ENCODE data around the gene LRRC14B.
"Not testable (repeated sequence)": the region's sequence is repeated elsewhere in the genome, so short reads cannot be mapped to it uniquely, and the experiment has no call there.

LRRC14B gene

DNA sequence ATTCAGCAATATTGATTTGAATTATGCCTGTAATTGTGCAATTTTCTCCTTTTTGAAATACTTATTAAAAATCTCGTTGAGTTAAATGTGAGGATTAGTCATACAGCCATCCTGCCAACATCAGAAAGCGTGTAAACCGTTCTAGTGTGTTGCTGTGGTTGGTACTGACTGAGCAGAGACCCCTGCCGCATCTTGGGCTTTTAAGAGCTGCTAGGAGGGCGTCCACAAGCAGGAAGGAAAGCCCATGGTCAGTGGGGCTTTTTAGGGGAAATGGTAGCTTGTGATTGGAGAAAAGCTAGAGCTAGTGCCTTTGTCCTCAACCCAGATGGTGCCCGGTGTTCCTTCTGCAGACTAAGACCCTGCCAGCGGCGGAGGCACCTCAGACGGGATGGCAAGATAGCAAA, 28.2 kb downstream of the LRRC14B start:
- Mint-ChIP-seq H3K4me3 (peak overlapping the region; percentile 92), H3K9me3 (no peaks in the 10 kb centered on the region), H3K27ac (peak overlapping the region; percentile 94 to 96), H3K36me3 (ENCODE audit: insufficient read depth) (peaks cover 36% of the 10 kb centered on the region), H3K4me1 (ENCODE audit: low read depth in 2 of 2) (peaks cover 41 to 50% of the 10 kb centered on the region in 2 donors), H3K27me3 (no peaks in the 10 kb centered on the region)
- peak; percentile 11 for ATAC-seq (replicated peaks)
- DNase-seq, result peak in 2 of 3 experiments; percentile 3 to 12

DNA sequence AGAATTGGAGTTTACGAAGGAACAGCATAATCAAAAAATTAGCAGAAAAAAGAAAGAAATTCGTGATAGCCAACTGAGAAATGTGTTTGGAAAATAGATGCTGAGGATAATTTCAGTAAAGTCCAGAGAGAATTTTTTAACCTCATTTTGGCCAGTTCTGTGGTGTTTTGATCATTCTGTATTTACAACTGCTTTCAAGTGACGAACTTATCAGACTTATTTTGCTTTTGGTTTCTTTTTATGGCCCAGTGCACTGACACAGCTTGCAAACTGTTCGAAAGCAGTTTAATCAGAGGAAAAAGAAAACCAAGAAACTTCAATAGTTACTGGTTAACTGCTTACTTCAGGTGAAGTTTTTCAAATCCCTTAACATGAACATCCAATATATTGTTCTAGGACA, 28.7 kb downstream of the LRRC14B start:
- Mint-ChIP-seq H3K27me3 (no peaks in the 10 kb centered on the region), H3K36me3 (ENCODE audit: insufficient read depth) (peaks cover 36% of the 10 kb centered on the region), H3K27ac (peak overlapping the region; percentile 94 to 96), H3K4me1 (ENCODE audit: low read depth in 2 of 2) (peaks cover 38 to 48% of the 10 kb centered on the region in 2 donors), H3K4me3 (peak overlapping the region; percentile 92), H3K9me3 (no peaks in the 10 kb centered on the region)
- ATAC-seq (replicated peaks), result peak; percentile 18
- no peak for DNase-seq

DNA sequence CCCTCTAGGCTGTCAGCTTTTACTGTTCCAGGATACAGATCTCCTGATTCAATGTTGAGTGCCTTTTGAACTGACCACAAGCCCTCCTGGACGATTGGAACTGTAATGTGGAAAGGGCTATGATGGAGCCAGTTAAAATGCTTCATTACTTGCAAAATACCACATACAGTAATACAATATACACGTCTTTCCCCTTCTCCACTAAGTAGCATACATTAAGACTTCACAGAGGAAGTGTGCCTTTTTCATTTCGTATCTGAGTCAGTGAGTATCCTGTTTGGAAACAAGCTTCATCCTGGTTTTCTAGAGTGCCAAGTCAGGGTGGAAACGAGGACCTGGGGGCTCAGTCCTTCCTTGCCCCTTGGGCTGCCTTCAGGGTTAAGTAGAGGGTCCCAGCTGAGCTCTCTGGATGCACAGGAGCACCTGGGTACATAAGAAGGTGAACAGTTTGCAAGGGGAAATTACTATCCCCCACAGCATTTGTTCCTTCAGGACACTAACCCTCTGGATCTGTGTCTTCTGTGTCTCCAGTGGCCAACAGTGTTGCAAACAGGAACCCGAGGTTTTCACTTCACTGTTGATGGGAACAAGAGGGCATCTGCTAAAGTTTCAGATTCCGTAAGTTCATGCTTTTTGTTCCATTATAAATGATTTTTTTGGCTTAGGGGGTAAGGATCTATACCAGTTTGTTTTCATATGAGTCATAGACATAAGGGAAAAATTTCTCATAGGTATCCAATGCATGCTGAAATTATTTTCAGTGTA, 31.8 kb downstream of the LRRC14B start:
- Mint-ChIP-seq H3K4me3 (peak overlapping the region; percentile 5 to 32), H3K4me1 (ENCODE audit: low read depth in 2 of 2) (peaks cover 25 to 37% of the 10 kb centered on the region in 2 donors), H3K27ac (peak overlapping the region; percentile 27 to 44), H3K36me3 (ENCODE audit: insufficient read depth) (peaks cover 53% of the 10 kb centered on the region)
- not testable (repeated sequence) for H3K9me3 Mint-ChIP-seq; DNase-seq; ATAC-seq (replicated peaks); H3K27me3 Mint-ChIP-seq

DNA sequence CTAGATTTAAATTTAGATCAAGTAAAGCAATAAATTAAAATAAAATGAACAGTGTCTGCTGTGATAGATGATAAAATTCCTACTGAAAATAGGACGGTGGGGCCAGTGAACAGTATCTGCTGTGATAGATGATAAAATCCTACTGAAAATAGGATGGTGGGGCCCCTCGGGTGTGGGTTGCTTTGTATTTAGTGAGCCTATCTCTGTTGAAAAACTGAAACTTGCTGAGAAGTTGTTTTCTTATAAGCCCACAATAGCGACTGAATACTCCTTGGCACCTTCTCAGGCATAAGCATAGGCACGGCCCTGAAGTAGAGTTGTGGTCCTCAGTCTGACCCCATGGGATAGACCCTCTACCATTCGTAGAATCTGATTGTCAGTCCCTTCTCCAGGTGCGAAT, 32.5 kb downstream of the LRRC14B start:
- ATAC-seq (replicated peaks) (no peak), DNase-seq (no peak)
- Mint-ChIP-seq H3K27ac (peak overlapping the region in 1 of 2 donors; percentile 44), H3K9me3 (no peaks in the 10 kb centered on the region), H3K4me3 (no peak overlapping the region), H3K4me1 (ENCODE audit: low read depth in 2 of 2) (peaks cover 25 to 37% of the 10 kb centered on the region in 2 donors), H3K27me3 (no peaks in the 10 kb centered on the region), H3K36me3 (ENCODE audit: insufficient read depth) (peaks cover 59% of the 10 kb centered on the region)

DNA sequence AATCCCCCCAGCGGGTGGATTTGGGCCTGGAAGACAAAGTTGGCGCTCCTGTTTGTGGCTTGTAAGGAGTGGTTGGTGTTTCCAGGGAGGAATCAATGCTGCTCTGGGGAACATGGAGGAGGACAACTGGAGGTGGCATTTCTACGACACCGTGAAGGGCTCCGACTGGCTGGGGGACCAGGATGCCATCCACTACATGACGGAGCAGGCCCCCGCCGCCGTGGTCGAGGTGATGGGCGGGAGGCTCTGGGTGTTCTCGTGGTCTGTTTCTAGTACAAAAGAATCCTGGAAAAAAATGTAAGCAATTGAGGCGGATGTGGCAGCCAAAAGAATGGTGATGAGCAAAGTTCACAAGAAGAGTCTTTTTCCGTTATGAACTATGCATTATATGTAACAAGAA, 34.0 kb downstream of the LRRC14B start:
- Mint-ChIP-seq H3K4me1 (ENCODE audit: low read depth in 2 of 2) (peaks cover 21 to 34% of the 10 kb centered on the region in 2 donors), H3K27me3 (no peaks in the 10 kb centered on the region), H3K9me3 (no peaks in the 10 kb centered on the region), H3K4me3 (no peak overlapping the region), H3K36me3 (ENCODE audit: insufficient read depth) (peaks cover 63% of the 10 kb centered on the region), H3K27ac (peak overlapping the region in 1 of 2 donors; percentile 75)
- no peak for DNase-seq
- ATAC-seq (replicated peaks), result no peak

DNA sequence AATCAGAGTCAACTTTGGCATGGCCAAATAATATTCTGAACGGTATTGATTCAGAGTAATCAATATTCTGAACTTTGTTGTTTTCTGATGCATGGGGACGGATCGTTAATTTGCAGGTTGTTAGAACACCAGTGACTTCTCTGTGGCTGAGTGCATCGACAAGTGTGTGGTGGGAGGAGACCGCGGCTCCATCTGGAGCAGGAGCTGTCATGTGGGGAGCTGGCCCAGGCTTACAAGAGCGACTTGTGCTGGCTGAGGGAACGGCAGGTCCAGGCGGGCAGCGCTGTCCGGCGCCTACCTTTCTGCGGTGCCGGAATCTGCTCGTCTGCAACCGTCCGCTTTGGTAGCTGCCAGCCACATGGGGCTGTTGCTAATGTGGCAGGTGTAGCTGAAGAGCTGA, 36.1 kb downstream of the LRRC14B start:
- not testable (repeated sequence) for H3K4me3 Mint-ChIP-seq; H3K9me3 Mint-ChIP-seq; DNase-seq; ATAC-seq (replicated peaks); H3K27me3 Mint-ChIP-seq
- Mint-ChIP-seq H3K4me1 (ENCODE audit: low read depth in 2 of 2) (peaks cover 12 to 18% of the 10 kb centered on the region in 2 donors), H3K36me3 (ENCODE audit: insufficient read depth) (peaks cover 81% of the 10 kb centered on the region), H3K27ac (peak overlapping the region in 1 of 2 donors; percentile 66)

DNA sequence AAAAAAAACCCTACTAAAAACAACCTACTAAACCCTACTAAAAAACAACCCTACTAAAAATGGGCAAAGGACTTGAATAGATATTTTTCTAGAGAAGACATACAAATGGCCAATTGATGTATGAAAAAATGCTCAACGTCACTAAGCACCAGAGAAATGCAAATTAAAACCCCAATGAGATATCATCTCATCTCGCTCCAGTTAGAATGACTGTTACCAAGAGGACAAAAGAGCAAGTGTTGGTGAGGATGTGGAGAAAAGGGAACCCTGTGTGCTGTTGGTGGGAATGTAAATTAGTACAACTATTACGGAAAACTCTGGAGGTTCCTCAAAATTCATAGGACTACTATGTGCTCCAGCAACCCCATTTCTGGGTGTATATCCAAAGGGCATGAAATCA, 37.6 kb downstream of the LRRC14B start:
- no peaks in the 10 kb centered on the region for H3K27me3 Mint-ChIP-seq
- no peak overlapping the region for H3K4me3 Mint-ChIP-seq
- DNase-seq, result no peak
- no peak for ATAC-seq (replicated peaks)
- peaks cover 2 to 6% of the 10 kb centered on the region in 2 donors for H3K4me1 Mint-ChIP-seq (ENCODE audit: low read depth in 2 of 2)
- no peak overlapping the region for H3K27ac Mint-ChIP-seq
- peaks cover 97% of the 10 kb centered on the region for H3K36me3 Mint-ChIP-seq (ENCODE audit: insufficient read depth)
- H3K9me3 Mint-ChIP-seq, result no peaks in the 10 kb centered on the region

DNA sequence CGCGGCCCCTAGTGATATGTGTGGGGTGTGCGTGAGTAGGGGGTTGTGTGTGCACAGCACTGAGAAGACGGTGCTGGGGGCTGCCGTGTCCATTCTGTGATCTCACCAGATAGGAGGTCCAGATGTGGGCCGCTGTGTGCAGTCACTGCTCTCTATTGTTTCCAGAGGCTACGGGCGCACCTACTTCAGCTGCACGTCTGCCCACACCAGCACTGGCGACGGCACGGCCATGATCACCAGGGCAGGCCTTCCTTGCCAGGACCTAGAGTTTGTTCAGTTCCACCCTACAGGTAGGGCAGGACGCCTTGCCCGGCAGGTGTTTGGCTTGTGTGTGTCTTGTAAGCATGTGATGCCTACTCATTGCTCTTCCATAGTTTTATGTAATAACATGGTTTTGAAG, 39.4 kb downstream of the LRRC14B start:
- Mint-ChIP-seq H3K9me3 (no peaks in the 10 kb centered on the region), H3K4me1 (ENCODE audit: low read depth in 2 of 2) (peaks cover 2 to 6% of the 10 kb centered on the region in 2 donors), H3K4me3 (no peak overlapping the region), H3K36me3 (ENCODE audit: insufficient read depth) (peaks cover 98% of the 10 kb centered on the region), H3K27me3 (no peaks in the 10 kb centered on the region), H3K27ac (peak overlapping the region in 1 of 2 donors; percentile 63)
- DNase-seq, result no peak
- ATAC-seq (replicated peaks), result no peak

DNA sequence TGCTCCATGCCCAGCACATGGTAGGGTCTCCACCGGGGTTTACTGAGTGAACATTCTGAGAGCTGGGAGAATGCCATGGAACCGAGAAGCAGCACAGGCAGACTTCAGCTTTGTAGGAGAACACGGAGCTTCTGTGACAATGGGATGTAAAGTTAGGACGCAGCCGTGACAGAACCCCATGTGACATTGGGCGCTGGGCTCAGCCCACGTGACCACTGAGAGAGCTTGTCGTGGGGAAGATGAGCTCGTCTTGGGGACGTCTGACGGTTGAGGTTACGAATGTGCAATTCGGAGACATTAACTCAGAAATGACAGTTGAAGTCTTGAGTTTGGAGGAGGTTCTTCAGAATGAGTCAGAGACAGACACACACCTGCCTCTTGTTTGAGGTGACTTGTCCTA, 40.4 kb downstream of the LRRC14B start:
- peaks cover 2 to 6% of the 10 kb centered on the region in 2 donors for H3K4me1 Mint-ChIP-seq (ENCODE audit: low read depth in 2 of 2)
- no peak overlapping the region for H3K4me3 Mint-ChIP-seq
- peaks cover 97% of the 10 kb centered on the region for H3K36me3 Mint-ChIP-seq (ENCODE audit: insufficient read depth)
- no peaks in the 10 kb centered on the region for H3K9me3 Mint-ChIP-seq
- peak overlapping the region in 1 of 2 donors; percentile 63 for H3K27ac Mint-ChIP-seq
- no peak for ATAC-seq (replicated peaks)
- DNase-seq, result no peak
- H3K27me3 Mint-ChIP-seq, result no peaks in the 10 kb centered on the region

DNA sequence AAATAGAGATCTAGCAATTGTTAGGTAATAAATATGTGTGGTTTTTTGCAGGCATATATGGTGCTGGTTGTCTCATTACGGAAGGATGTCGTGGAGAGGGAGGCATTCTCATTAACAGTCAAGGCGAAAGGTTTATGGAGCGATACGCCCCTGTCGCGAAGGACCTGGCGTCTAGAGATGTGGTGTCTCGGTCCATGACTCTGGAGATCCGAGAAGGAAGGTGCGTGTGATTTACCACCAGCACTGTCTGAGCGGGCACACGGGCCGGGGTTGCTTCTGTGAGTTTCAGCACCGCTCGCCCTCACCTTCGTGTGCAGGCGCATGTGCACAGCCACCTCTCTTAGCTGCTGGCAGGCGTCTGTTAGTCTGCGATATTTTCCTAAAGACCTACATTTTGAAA, 42.1 kb downstream of the LRRC14B start:
- H3K27ac Mint-ChIP-seq; H3K4me3 Mint-ChIP-seq; DNase-seq; H3K27me3 Mint-ChIP-seq; H3K9me3 Mint-ChIP-seq; H3K4me1 Mint-ChIP-seq (ENCODE audit: low read depth in 2 of 2); ATAC-seq (replicated peaks): not testable (repeated sequence)
- peaks cover 96% of the 10 kb centered on the region for H3K36me3 Mint-ChIP-seq (ENCODE audit: insufficient read depth)

DNA sequence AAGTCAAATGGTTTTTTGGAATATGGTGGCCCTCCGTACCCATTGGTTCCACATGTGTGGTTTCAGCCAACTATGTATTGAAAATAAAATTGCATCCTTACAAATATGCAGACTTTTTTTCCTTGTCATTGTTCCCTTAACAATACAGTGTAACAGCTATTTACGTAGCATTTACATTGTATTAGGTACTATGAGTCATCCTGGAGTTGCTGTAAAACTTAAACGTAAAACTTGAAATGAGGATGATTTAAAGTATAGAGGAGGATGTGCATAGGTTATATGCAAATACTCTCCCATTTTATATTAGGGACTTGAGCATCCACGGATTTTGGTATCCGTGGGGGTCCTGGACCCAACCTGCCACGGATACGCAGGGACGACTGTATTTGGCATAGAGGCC, 43.2 kb downstream of the LRRC14B start:
- Mint-ChIP-seq H3K36me3 (ENCODE audit: insufficient read depth) (peaks cover 94% of the 10 kb centered on the region), H3K4me3 (no peak overlapping the region), H3K4me1 (ENCODE audit: low read depth in 2 of 2) (no peaks in the 10 kb centered on the region), H3K27me3 (no peaks in the 10 kb centered on the region), H3K27ac (no peak overlapping the region), H3K9me3 (no peaks in the 10 kb centered on the region)
- no peak for DNase-seq
- ATAC-seq (replicated peaks), result no peak

DNA sequence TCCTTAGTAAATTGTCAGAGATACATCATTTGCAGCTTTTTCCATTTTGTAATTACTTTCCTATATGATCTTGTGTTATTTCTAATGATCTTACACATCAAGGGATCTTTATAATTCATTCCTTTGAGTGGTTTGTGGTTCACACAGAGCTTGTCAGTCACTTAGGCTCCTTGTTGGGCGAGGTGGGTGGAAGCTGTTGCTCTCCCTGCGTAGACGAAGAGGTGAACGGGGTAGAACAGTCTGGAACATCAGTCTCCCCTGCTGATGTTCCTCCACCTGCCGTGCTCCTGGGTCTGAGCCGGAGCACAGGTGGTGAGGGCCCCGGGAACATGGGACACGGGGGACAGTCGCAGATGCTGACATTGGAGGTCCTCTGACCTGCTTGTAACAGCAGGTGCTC, 44.2 kb downstream of the LRRC14B start:
- ATAC-seq (replicated peaks); H3K4me3 Mint-ChIP-seq; H3K4me1 Mint-ChIP-seq (ENCODE audit: low read depth in 2 of 2); H3K9me3 Mint-ChIP-seq; DNase-seq; H3K27me3 Mint-ChIP-seq: not testable (repeated sequence)
- Mint-ChIP-seq H3K36me3 (ENCODE audit: insufficient read depth) (peaks cover 96% of the 10 kb centered on the region), H3K27ac (peak overlapping the region in 1 of 2 donors; percentile 41)

DNA sequence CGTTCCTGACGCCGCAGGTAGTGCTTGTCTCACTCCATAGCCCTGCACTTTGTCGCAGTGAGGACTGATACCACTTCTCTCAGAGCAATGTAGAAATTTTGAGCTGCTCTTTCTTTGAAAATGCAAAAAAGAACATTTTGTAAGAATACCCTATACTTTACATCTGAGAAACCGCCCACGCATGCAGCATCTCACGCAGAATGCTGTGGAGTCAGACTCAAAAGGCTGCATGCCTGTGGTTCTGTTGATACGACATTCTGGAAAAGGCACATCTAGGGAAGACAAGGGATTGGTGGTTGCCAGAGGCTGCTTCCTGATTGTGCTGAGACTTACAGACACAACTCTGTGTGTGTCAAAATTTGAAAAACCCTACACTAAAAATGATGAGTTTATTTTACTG, 46.6 kb downstream of the LRRC14B start:
- peaks cover 93% of the 10 kb centered on the region for H3K36me3 Mint-ChIP-seq (ENCODE audit: insufficient read depth)
- H3K4me3 Mint-ChIP-seq; H3K27ac Mint-ChIP-seq; ATAC-seq (replicated peaks); H3K9me3 Mint-ChIP-seq; DNase-seq; H3K4me1 Mint-ChIP-seq (ENCODE audit: low read depth in 2 of 2); H3K27me3 Mint-ChIP-seq: not testable (repeated sequence)

DNA sequence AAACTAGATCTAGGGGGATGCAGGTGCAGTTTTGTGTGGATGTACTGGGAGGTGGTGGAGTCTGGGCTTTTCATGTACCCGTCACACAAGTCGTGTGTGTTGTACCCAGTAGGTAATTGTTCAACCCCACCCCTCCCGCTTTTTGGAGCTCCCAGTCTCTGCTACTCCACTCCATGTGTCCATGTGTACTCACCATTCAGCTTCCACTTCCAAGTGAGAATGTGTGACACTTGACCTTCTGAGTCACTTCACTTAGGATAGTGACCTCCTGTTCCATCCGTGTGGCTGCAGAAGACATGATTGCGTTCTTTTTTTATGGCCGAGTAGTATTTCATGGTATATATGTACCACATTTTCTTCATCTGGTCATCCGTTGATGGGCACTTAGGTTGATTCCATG, 49.3 kb downstream of the LRRC14B start:
- H3K27ac Mint-ChIP-seq, H3K9me3 Mint-ChIP-seq: not testable (repeated sequence)

More for the DNA sequence above, 49.3 kb downstream of the LRRC14B start:
- H3K4me1 Mint-ChIP-seq (ENCODE audit: low read depth in 2 of 2); DNase-seq; H3K4me3 Mint-ChIP-seq; ATAC-seq (replicated peaks); H3K27me3 Mint-ChIP-seq: not testable (repeated sequence)
- peaks cover 80% of the 10 kb centered on the region for H3K36me3 Mint-ChIP-seq (ENCODE audit: insufficient read depth)
